ENCODE results near the gene LHPP.

Gene LHPP

GRCh38 chr10:124574456-124575070, 112.9 kb downstream of the LHPP start:
- no peak for TF ChIP-seq CTCF (IDR thresholded peaks at IDR 0.05; ENCODE audit: insufficient read depth, missing control alignments)
- DNase-seq (ENCODE audit: insufficient read length, low spot score) = no peak
- FAIRE-seq = no peak

GRCh38 chr10:124575107-124576035, 113.7 kb downstream of the LHPP start:
- FAIRE-seq (no peak), DNase-seq (ENCODE audit: insufficient read length, low spot score) (no peak)
- TF ChIP-seq CTCF (IDR thresholded peaks at IDR 0.05; ENCODE audit: insufficient read depth, missing control alignments) = no peak

GRCh38 chr10:124576526-124577420, 115.2 kb downstream of the LHPP start:
- FAIRE-seq (no peak), DNase-seq (ENCODE audit: insufficient read length, low spot score) (no peak)
- no peak for TF ChIP-seq CTCF (IDR thresholded peaks at IDR 0.05; ENCODE audit: insufficient read depth, missing control alignments)

- no peak for TF ChIP-seq CTCF (IDR thresholded peaks at IDR 0.05; ENCODE audit: insufficient read depth, missing control alignments)
- DNase-seq (ENCODE audit: insufficient read length, low spot score) (no peak), FAIRE-seq (no peak)
These were observed 116.0 kb downstream of the LHPP start for GRCh38 chr10:124577651-124578050.

GRCh38 chr10:124578231-124579010, 116.8 kb downstream of the LHPP start:
- FAIRE-seq (no peak), DNase-seq (ENCODE audit: insufficient read length, low spot score) (no peak)
- TF ChIP-seq CTCF (IDR thresholded peaks at IDR 0.05; ENCODE audit: insufficient read depth, missing control alignments) = no peak

- TF ChIP-seq CTCF (IDR thresholded peaks at IDR 0.05; ENCODE audit: insufficient read depth, missing control alignments) = no peak
- DNase-seq (ENCODE audit: insufficient read length, low spot score) (no peak), FAIRE-seq (no peak)
These were observed 117.4 kb downstream of the LHPP start for GRCh38 chr10:124579011-124579399.

All from D721Med (cell line).